IMR-90 (cell line): ENCODE measurements around the gene CLEC4D. TPM values are rescaled to one million over a fixed set of nuclear protein-coding genes. Genes with fewer than 3 reads are reported as not detected.

Experiments
- ATAC-seq: fragments of 200-7000 bp; cut with Tn5 transposase; 2 replicates; pipeline ENCODE4 v1.9.1; 2020; ENCODE audit warnings: low read depth, mild to moderate bottlenecking, moderate library complexity
- BruUV-seq: library from RNA; stranded (reverse); fragments of 400-500 nt; replicated peaks from 2 replicates; lab custom pipeline; 2021; lab: Mats Ljungman, UMichigan
- CTCF ChIA-PET: fragments of 300-600 bp; formaldehyde crosslinking; extraction: SDS; loops from one replicate; lab custom pipeline; 2021; ENCODE audit warnings: antibody characterized with exemption; lab: Yijun Ruan, JAX
- POLR2A ChIA-PET: fragments of 300-600 bp; sonication (Branson Sonifier 250); formaldehyde crosslinking; loops from one replicate; lab custom pipeline; 2022; ENCODE audit warnings: antibody characterized with exemption; ENCODE audit not compliant: unreplicated experiment; lab: Charles Lee
- DNase-seq: peaks from one replicate; pipeline ENCODE4 v3.0.0; 2013
- H2AFZ ChIP-seq: replicated peaks from 2 replicates; pipeline ENCODE3; 2013; ENCODE audit warnings: low read length, mild to moderate bottlenecking; ENCODE audit not compliant: poor library complexity
- H2AK5ac ChIP-seq: 2 replicates; pipeline ENCODE4 v1.6.1; 2013; ENCODE audit warnings: low read depth, low read length, inconsistent platforms
- H2AK9ac ChIP-seq: replicated peaks from 2 replicates; pipeline ENCODE3; 2013; ENCODE audit warnings: mild to moderate bottlenecking, low read depth, low read length, moderate library complexity; ENCODE audit not compliant: poor library complexity
- H2BK120ac ChIP-seq: 2 replicates; pipeline ENCODE4 v1.6.1; 2013; ENCODE audit warnings: low read depth, low read length, inconsistent platforms
- H2BK15ac ChIP-seq: 3 replicates; pipeline ENCODE4 v1.6.1; 2013; ENCODE audit warnings: low read depth, low read length, inconsistent platforms
- H2BK20ac ChIP-seq: 2 replicates; pipeline ENCODE4 v1.6.1; 2013; ENCODE audit warnings: low read depth, mild to moderate bottlenecking, inconsistent platforms, low read length, moderate library complexity
- H2BK5ac ChIP-seq: 2 replicates; pipeline ENCODE4 v1.6.1; 2013; ENCODE audit warnings: mild to moderate bottlenecking, low read depth, low read length, inconsistent platforms; ENCODE audit not compliant: poor library complexity, severe bottlenecking
- H3K14ac ChIP-seq: replicated peaks from 2 replicates; pipeline ENCODE4 v1.6.1; 2013; ENCODE audit warnings: low read depth, low read length, inconsistent platforms
- H3K18ac ChIP-seq: 2 replicates; pipeline ENCODE4 v1.6.1; 2013; ENCODE audit warnings: low read depth, low read length, control low read depth
- H3K23ac ChIP-seq: 2 replicates; pipeline ENCODE4 v1.6.1; 2013; ENCODE audit warnings: low read depth, low read length, inconsistent platforms
- H3K27ac ChIP-seq: 2 replicates; pipeline ENCODE4 v1.5.1; 2013; ENCODE audit warnings: mild to moderate bottlenecking, control low read depth, low read length; ENCODE audit not compliant: insufficient read depth
- H3K27me3 ChIP-seq: 2 replicates; pipeline ENCODE4 v1.6.1; 2013; ENCODE audit warnings: low read length; ENCODE audit not compliant: control insufficient read depth, insufficient read depth
- H3K36me3 ChIP-seq: 2 replicates; pipeline ENCODE4 v1.6.1; 2013; ENCODE audit warnings: low read length, mixed read lengths; ENCODE audit not compliant: control insufficient read depth, insufficient read depth
- H3K4ac ChIP-seq: 2 replicates; pipeline ENCODE4 v1.6.1; 2013; ENCODE audit warnings: low read depth, low read length, inconsistent platforms
- H3K4me1 ChIP-seq: 2 replicates; pipeline ENCODE4 v1.6.1; 2013; ENCODE audit warnings: low read length, mixed read lengths; ENCODE audit not compliant: control insufficient read depth, insufficient read depth
- H3K4me2 ChIP-seq: 2 replicates; pipeline ENCODE4 v1.6.1; 2013; ENCODE audit warnings: low read depth, mild to moderate bottlenecking, control low read depth, low read length, moderate library complexity
- H3K4me3 ChIP-seq: 2 replicates; pipeline ENCODE4 v1.5.1; 2013; ENCODE audit warnings: low read depth, mild to moderate bottlenecking, control low read depth, low read length, moderate library complexity; ENCODE audit not compliant: insufficient read depth
- H3K56ac ChIP-seq: 2 replicates; pipeline ENCODE4 v1.6.1; 2013; ENCODE audit warnings: low read length, inconsistent platforms; ENCODE audit not compliant: insufficient read depth; ENCODE audit errors: extremely low read depth
- H3K79me1 ChIP-seq, 2 experiments: 2 replicates each; pipeline ENCODE4 v1.6.1; 2013; ENCODE audit warnings: low read length in 2 of 2, inconsistent platforms in 1 of 2, low read depth in 1 of 2
- H3K9ac ChIP-seq: 2 replicates; pipeline ENCODE4 v1.6.1; 2013; ENCODE audit warnings: low read depth, low read length, control low read depth
- H3K9me1 ChIP-seq: 2 replicates; pipeline ENCODE4 v1.6.1; 2013; ENCODE audit warnings: low read length, inconsistent platforms; ENCODE audit not compliant: insufficient read depth
- H3K9me3 ChIP-seq: 2 replicates; pipeline ENCODE4 v1.6.1; 2013; ENCODE audit warnings: low read length; ENCODE audit not compliant: control insufficient read depth, insufficient read depth
- H4K20me1 ChIP-seq: 2 replicates; pipeline ENCODE4 v1.6.1; 2013; ENCODE audit warnings: low read length, inconsistent platforms; ENCODE audit not compliant: insufficient read depth
- H4K5ac ChIP-seq: 2 replicates; pipeline ENCODE4 v1.6.1; 2013; ENCODE audit warnings: mild to moderate bottlenecking, low read depth, low read length, control low read depth
- H4K8ac ChIP-seq, 2 experiments: 2 replicates each; pipeline ENCODE4 v1.6.1; 2013; ENCODE audit warnings: low read depth in 2 of 2, low read length in 2 of 2, control low read depth in 1 of 2, inconsistent platforms in 1 of 2
- H4K91ac ChIP-seq: 2 replicates; pipeline ENCODE4 v1.6.1; 2013; ENCODE audit warnings: low read depth, low read length, inconsistent platforms; ENCODE audit not compliant: insufficient read depth
- BHLHE40 ChIP-seq: fragments of 150-350 bp; IDR thresholded peaks from 2 replicates; pipeline ENCODE4 v1.6.1; 2016; ENCODE audit warnings: mild to moderate bottlenecking, low read depth, low read length
- CEBPB ChIP-seq: IDR thresholded peaks from 2 replicates; pipeline ENCODE4 v1.6.1; 2012; ENCODE audit warnings: low read depth, low read length, improper control_type of control experiment
- CHD1 ChIP-seq: IDR thresholded peaks from 2 replicates; pipeline ENCODE4 v1.6.1; 2012; ENCODE audit warnings: low read depth, low read length, improper control_type of control experiment
- MAFK ChIP-seq: IDR thresholded peaks from 2 replicates; pipeline ENCODE4 v1.6.1; 2012; ENCODE audit warnings: low read depth, low read length, improper control_type of control experiment
- MAZ ChIP-seq: IDR thresholded peaks from 2 replicates; pipeline ENCODE4 v1.6.1; 2012; ENCODE audit warnings: low read depth, mild to moderate bottlenecking, low read length, improper control_type of control experiment, moderate library complexity, borderline replicate concordance
- MXI1 ChIP-seq: IDR thresholded peaks from 2 replicates; pipeline ENCODE4 v1.6.1; 2012; ENCODE audit warnings: low read depth, mild to moderate bottlenecking, low read length, moderate library complexity, borderline replicate concordance
- NFE2L2 ChIP-seq: fragments of 150-350 bp; IDR thresholded peaks from 2 replicates; pipeline ENCODE4 v1.6.1; 2016; ENCODE audit warnings: low read depth, mild to moderate bottlenecking, low read length
- POLR2A ChIP-seq: IDR thresholded peaks from 2 replicates; pipeline ENCODE4 v1.6.1; 2012; ENCODE audit warnings: mild to moderate bottlenecking, low read depth, low read length
- RAD21 ChIP-seq: IDR thresholded peaks from 2 replicates; pipeline ENCODE4 v1.6.1; 2012; ENCODE audit warnings: low read length, improper control_type of control experiment
- RCOR1 ChIP-seq: IDR thresholded peaks from 2 replicates; pipeline ENCODE4 v1.6.1; 2012; ENCODE audit warnings: mild to moderate bottlenecking, low read length, improper control_type of control experiment; ENCODE audit not compliant: insufficient replicate concordance
- RFX5 ChIP-seq: IDR thresholded peaks from 2 replicates; pipeline ENCODE4 v1.8.0; 2012; ENCODE audit warnings: low read depth, mild to moderate bottlenecking, low read length, moderate library complexity
- SMC3 ChIP-seq: fragments of 150-350 bp; IDR thresholded peaks from 2 replicates; pipeline ENCODE4 v1.6.1; 2016; ENCODE audit warnings: low read depth, mild to moderate bottlenecking, antibody characterized with exemption, low read length, moderate library complexity
- WGBS, 2 experiments: methylation state at CpG; one replicate each; pipeline versions ENCODE4 v1.1.5 to v1.1.7; 2013; ENCODE audit warnings: missing lambda C conversion rate in 2 of 2; ENCODE audit not compliant: insufficient read length in 1 of 2; ENCODE audit errors: extremely low coverage in 2 of 2; 5-methylcytosine and 5-hydroxymethylcytosine counted together
- dilution Hi-C: fragments of 300-500 bp; cut with HindIII; formaldehyde crosslinking; loops from one replicate; pipeline ENCODE4 v1.14.3; 2018; ENCODE audit warnings: low sequenced_read_pairs; ENCODE audit not compliant: unreplicated experiment
- in situ Hi-C: fragments of 300-500 bp; cut with MboI; formaldehyde crosslinking; loops from 3 replicates; pipeline ENCODE4 v1.14.3; 2019; ENCODE audit warnings: low sequenced_read_pairs, inconsistent platforms, mixed read lengths
- intact Hi-C: fragments of 100-400 bp; cut with micrococcal nuclease; formaldehyde crosslinking; loops from 2 replicates; pipeline ENCODE4 v1.10.0; 2022
- polyA plus RNA-seq, 3 experiments: library from polyadenylated mRNA; depleted of rRNA; stranded (reverse); fragments of >200 nt; gene quantifications; 2 replicates each; pipeline ENCODE4 v1.2.3, GENCODE V29; 2012; ENCODE audit warnings: low replicate concordance in 1 of 3
- total RNA-seq: library from RNA; depleted of rRNA; stranded (reverse); fragments of >200 nt; gene quantifications from 2 replicates; pipeline ENCODE4 v1.2.3, GENCODE V29; 2012
- TF ChIP-seq, protein P1 (sequence below): fragments of 150-350 bp; IDR thresholded peaks from 2 replicates; pipeline ENCODE4 v1.6.1; 2016; ENCODE audit warnings: low read depth, mild to moderate bottlenecking, low read length, moderate library complexity, borderline replicate concordance
- TF ChIP-seq, protein P2 (sequence below): conservative IDR thresholded peaks from 2 replicates; pipeline ENCODE4 v1.5.1; 2012; ENCODE audit warnings: mild to moderate bottlenecking, low read depth, low read length, improper control_type of control experiment

CLEC4D gene
- total and polyA plus RNA-seq, 2 of the 4 experiments (the other 2 are of a cell fraction): not detected

DNA sequence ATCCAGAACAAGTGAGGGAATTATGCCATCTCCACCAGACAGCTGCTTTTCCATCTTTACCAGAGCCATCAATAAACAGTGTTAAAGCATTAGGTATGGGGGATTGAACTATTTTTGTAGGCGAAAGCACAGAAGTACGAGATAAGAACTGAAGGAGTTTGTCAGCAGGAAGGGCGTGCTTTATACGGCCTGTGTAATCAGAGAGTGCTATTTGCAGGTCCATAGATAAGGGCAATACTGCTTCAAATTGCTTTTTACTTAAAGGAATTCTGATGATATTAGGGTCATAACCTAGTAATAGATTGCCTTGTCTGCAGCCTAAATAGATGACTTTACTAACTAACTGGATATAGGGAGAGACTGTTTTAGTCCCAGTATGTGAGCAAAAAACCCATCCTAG, 47.7 kb downstream of the CLEC4D start:
- no peak overlapping the region for H2AFZ ChIP-seq
- no peak overlapping the region for H2AK5ac ChIP-seq
- H3K79me1 ChIP-seq: no peaks in the 10 kb centered on the region
- no peak for DNase-seq
- H3K4me2 ChIP-seq: no peak overlapping the region
- no peak overlapping the region for H2BK5ac ChIP-seq
- ChIA-PET POLR2A (no interaction called here), CTCF (interaction anchor here (2.2 kb wide), 1 partner anchor 17 kb away, joined by 6 read pairs; no protein-coding TSS in a partner anchor)
- WGBS, 2 experiments: 49% methylated on average over 3 of the region's 4 CpGs; no CpG with 5 or more reads in 1 of the 2 experiments
- peaks cover 1% of the 10 kb centered on the region; the same call in 1 of the 2 replicates for H3K9me3 ChIP-seq
- TF ChIP-seq RAD21: no peak
- TF ChIP-seq MXI1: no peak
- TF ChIP-seq RCOR1: no peak
- no peak for TF ChIP-seq MAZ
- no peak for TF ChIP-seq POLR2A
- TF ChIP-seq, protein P1, sequence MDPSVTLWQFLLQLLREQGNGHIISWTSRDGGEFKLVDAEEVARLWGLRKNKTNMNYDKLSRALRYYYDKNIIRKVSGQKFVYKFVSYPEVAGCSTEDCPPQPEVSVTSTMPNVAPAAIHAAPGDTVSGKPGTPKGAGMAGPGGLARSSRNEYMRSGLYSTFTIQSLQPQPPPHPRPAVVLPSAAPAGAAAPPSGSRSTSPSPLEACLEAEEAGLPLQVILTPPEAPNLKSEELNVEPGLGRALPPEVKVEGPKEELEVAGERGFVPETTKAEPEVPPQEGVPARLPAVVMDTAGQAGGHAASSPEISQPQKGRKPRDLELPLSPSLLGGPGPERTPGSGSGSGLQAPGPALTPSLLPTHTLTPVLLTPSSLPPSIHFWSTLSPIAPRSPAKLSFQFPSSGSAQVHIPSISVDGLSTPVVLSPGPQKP: no peak
- no peak for TF ChIP-seq CHD1
- no peak for TF ChIP-seq SMC3
- TF ChIP-seq NFE2L2: no peak
- no peak for TF ChIP-seq MAFK
- TF ChIP-seq CEBPB: no peak
- TF ChIP-seq BHLHE40: no peak
- TF ChIP-seq, protein P2, sequence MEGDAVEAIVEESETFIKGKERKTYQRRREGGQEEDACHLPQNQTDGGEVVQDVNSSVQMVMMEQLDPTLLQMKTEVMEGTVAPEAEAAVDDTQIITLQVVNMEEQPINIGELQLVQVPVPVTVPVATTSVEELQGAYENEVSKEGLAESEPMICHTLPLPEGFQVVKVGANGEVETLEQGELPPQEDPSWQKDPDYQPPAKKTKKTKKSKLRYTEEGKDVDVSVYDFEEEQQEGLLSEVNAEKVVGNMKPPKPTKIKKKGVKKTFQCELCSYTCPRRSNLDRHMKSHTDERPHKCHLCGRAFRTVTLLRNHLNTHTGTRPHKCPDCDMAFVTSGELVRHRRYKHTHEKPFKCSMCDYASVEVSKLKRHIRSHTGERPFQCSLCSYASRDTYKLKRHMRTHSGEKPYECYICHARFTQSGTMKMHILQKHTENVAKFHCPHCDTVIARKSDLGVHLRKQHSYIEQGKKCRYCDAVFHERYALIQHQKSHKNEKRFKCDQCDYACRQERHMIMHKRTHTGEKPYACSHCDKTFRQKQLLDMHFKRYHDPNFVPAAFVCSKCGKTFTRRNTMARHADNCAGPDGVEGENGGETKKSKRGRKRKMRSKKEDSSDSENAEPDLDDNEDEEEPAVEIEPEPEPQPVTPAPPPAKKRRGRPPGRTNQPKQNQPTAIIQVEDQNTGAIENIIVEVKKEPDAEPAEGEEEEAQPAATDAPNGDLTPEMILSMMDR: no peak
- TF ChIP-seq RFX5: no peak
- H3K36me3 ChIP-seq: no peaks in the 10 kb centered on the region
- H4K5ac ChIP-seq: no peak overlapping the region
- H2AK9ac ChIP-seq: no peak overlapping the region
- ATAC-seq: no peak
- no peaks in the 10 kb centered on the region for H3K4me1 ChIP-seq
- no peak overlapping the region for H2BK120ac ChIP-seq
- H2BK20ac ChIP-seq: no peak overlapping the region
- no peak overlapping the region for H3K18ac ChIP-seq
- no peak overlapping the region for H3K4ac ChIP-seq
- H3K14ac ChIP-seq: no peak overlapping the region
- H4K20me1 ChIP-seq: no peaks in the 10 kb centered on the region
- no peak overlapping the region for H3K27ac ChIP-seq
- H3K9me1 ChIP-seq: no peaks in the 10 kb centered on the region
- H2BK15ac ChIP-seq: no peak overlapping the region
- no peaks in the 10 kb centered on the region for H3K27me3 ChIP-seq
- no peak overlapping the region for H3K56ac ChIP-seq
- in situ Hi-C loops (no loop called here), dilution Hi-C loops (no loop called here), intact Hi-C loops (no loop called here)
- H3K4me3 ChIP-seq: no peak overlapping the region
- no peak overlapping the region for H4K91ac ChIP-seq
- BruUV-seq: no TSS peak
- H3K23ac ChIP-seq: no peak overlapping the region
- no peak overlapping the region for H3K9ac ChIP-seq
- H4K8ac ChIP-seq: no peak overlapping the region
